Upper lobe of right lung (tissue), 1 donor: ENCODE data around the gene JAZF1. TPM values are rescaled to one million over a fixed set of nuclear protein-coding genes. Genes with fewer than 3 reads are reported as not detected.

Experiments
- ATAC-seq: fragments of 200-7000 bp; cut with Tn5 transposase; one replicate; pipeline ENCODE4 v1.9.1; 2020; ENCODE audit warnings: mild to moderate bottlenecking, moderate library complexity
- DNase-seq: peaks from one replicate; pipeline ENCODE4 v3.0.0-alpha.2; 2020
- H3K27ac ChIP-seq: fragments of 200-600 bp; one replicate; pipeline ENCODE4 v1.8.0; 2022
- H3K27me3 ChIP-seq: fragments of 200-600 bp; one replicate; pipeline ENCODE4 v1.8.0; 2022; ENCODE audit warnings: mild to moderate bottlenecking
- H3K36me3 ChIP-seq: fragments of 200-600 bp; one replicate; pipeline ENCODE4 v1.8.0; 2022
- H3K4me1 ChIP-seq: fragments of 200-600 bp; one replicate; pipeline ENCODE4 v1.8.0; 2022
- H3K4me3 ChIP-seq: fragments of 200-600 bp; one replicate; pipeline ENCODE4 v1.8.0; 2022; ENCODE audit warnings: mild to moderate bottlenecking
- H3K9me3 ChIP-seq: fragments of 200-600 bp; one replicate; pipeline ENCODE4 v1.8.0; 2022
- CTCF ChIP-seq: fragments of 200-600 bp; IDR thresholded peaks from one replicate; pipeline ENCODE4 v1.8.0; 2022; ENCODE audit warnings: antibody characterized with exemption
- intact Hi-C: fragments of 100-400 bp; cut with DNase I; formaldehyde crosslinking; loops from one replicate; pipeline ENCODE4 v1.11.0; 2022
- total RNA-seq: library from RNA; stranded (reverse); fragmentation: NEBNext Ultra II Directional; extraction: Animal tissue kit (Norgen Biotek cat#: 25700); gene quantifications from one replicate; pipeline ENCODE4 v1.2.1, GENCODE V29; 2021
- donor health status: DM: no; HTN: yes; CAD: no; lungs with severe emphysema.

JAZF1 gene
- total RNA-seq, 1 donor from 2014 or later: 20.6 TPM

- Histone ChIP-seq H3K4me3 (no peak overlapping the region), H3K27ac (no peak overlapping the region), H3K36me3 (no peaks in the 10 kb centered on the region), H3K27me3 (no peaks in the 10 kb centered on the region), H3K4me1 (no peaks in the 10 kb centered on the region), H3K9me3 (no peaks in the 10 kb centered on the region)
- DNase-seq: no peak
- no peak for TF ChIP-seq CTCF
- ATAC-seq: no peak
- intact Hi-C loops: no loop called here
Observed at GRCh38 chr7:28224675-28225074, 44.1 kb upstream of the JAZF1 start.

- no peaks in the 10 kb centered on the region for H3K4me1 ChIP-seq
- H3K27ac ChIP-seq: no peak overlapping the region
- H3K4me3 ChIP-seq: no peak overlapping the region
- no peak for ATAC-seq
- no peak for TF ChIP-seq CTCF
- H3K36me3 ChIP-seq: no peaks in the 10 kb centered on the region
- no peaks in the 10 kb centered on the region for H3K9me3 ChIP-seq
- intact Hi-C loops: no loop called here
- no peaks in the 10 kb centered on the region for H3K27me3 ChIP-seq
- DNase-seq: no peak
Observed at GRCh38 chr7:28224172-28224571, 43.6 kb upstream of the JAZF1 start.

GRCh38 chr7:28222636-28223035, 42.0 kb upstream of the JAZF1 start:
- Histone ChIP-seq H3K4me1 (no peaks in the 10 kb centered on the region), H3K4me3 (no peak overlapping the region), H3K9me3 (no peaks in the 10 kb centered on the region), H3K36me3 (no peaks in the 10 kb centered on the region), H3K27ac (no peak overlapping the region), H3K27me3 (no peaks in the 10 kb centered on the region)
- no peak for DNase-seq
- TF ChIP-seq CTCF: no peak
- ATAC-seq: no peak
- intact Hi-C loops: no loop called here

- H3K27ac ChIP-seq: no peak overlapping the region
- intact Hi-C loops: no loop called here
- no peak for ATAC-seq
Observed at GRCh38 chr7:28219793-28220192, 39.2 kb upstream of the JAZF1 start.

GRCh38 chr7:28217143-28217542, 36.5 kb upstream of the JAZF1 start:
- H3K4me3 ChIP-seq: no peak overlapping the region
- H3K4me1 ChIP-seq: no peaks in the 10 kb centered on the region
- DNase-seq: no peak
- intact Hi-C loops: no loop called here
- no peaks in the 10 kb centered on the region for H3K27me3 ChIP-seq
- H3K9me3 ChIP-seq: no peaks in the 10 kb centered on the region
- no peaks in the 10 kb centered on the region for H3K36me3 ChIP-seq
- H3K27ac ChIP-seq: no peak overlapping the region
- no peak for TF ChIP-seq CTCF
- no peak for ATAC-seq

More at GRCh38 chr7:28219793-28220192, 39.2 kb upstream of the JAZF1 start:
- Histone ChIP-seq H3K4me1 (no peaks in the 10 kb centered on the region), H3K27me3 (no peaks in the 10 kb centered on the region), H3K4me3 (no peak overlapping the region), H3K9me3 (no peaks in the 10 kb centered on the region), H3K36me3 (no peaks in the 10 kb centered on the region)
- TF ChIP-seq CTCF: no peak
- no peak for DNase-seq

GRCh38 chr7:28211006-28211405, 30.4 kb upstream of the JAZF1 start:
- ATAC-seq (no peak), DNase-seq (no peak)
- intact Hi-C loops: no loop called here
- H3K27ac ChIP-seq: no peak overlapping the region
- no peaks in the 10 kb centered on the region for H3K4me1 ChIP-seq
- H3K4me3 ChIP-seq: no peak overlapping the region
- no peaks in the 10 kb centered on the region for H3K9me3 ChIP-seq
- no peak for TF ChIP-seq CTCF
- no peaks in the 10 kb centered on the region for H3K27me3 ChIP-seq
- no peaks in the 10 kb centered on the region for H3K36me3 ChIP-seq
